Panc1 (cell line): ENCODE measurements around the gene TMTC2.

Experiments used
- CTCF ChIP-seq: fragments of 450-650 bp; IDR thresholded peaks from 2 replicates; pipeline ENCODE4 v1.5.1; 2017; ENCODE audit warnings: mild to moderate bottlenecking
- TCF7L2 ChIP-seq: IDR thresholded peaks from 2 replicates; pipeline ENCODE4 v1.6.1; 2011; ENCODE audit warnings: mild to moderate bottlenecking, low read depth, low read length, inconsistent platforms

GRCh38 chr12:82800185-82800584 is 113.5 kb downstream of the TMTC2 start:
- no peak for TF ChIP-seq CTCF
- TF ChIP-seq TCF7L2, result no peak
